Middle frontal gyrus (tissue), 1 donor: ENCODE data around the gene FLYWCH1.

Experiments
- DNase-seq: peaks from one replicate; pipeline ENCODE4 v3.0.0-alpha.2; 2015; ENCODE audit warnings: low spot score; ENCODE audit errors: extremely low spot score

FLYWCH1 gene

DNA sequence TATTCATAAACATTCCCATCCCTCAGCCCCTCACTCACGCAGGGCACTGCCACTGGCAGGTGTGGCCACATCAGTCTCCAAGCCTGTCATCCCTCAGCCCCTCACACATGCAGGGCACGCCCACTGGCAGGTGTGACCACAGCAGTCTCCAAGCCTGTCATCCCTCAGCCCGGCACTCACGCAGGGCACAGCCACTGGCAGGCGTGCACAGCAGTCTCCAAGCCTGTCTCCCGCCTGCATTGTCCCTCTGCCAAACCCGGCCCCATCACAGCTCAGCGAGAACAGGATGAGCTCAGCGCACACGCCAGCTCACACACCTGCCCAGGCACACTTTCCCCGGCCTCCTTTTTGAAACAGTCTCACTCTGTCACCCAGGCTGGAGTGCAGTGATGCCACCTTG, 40.9 kb downstream of the FLYWCH1 start:
- no peak for DNase-seq

DNA sequence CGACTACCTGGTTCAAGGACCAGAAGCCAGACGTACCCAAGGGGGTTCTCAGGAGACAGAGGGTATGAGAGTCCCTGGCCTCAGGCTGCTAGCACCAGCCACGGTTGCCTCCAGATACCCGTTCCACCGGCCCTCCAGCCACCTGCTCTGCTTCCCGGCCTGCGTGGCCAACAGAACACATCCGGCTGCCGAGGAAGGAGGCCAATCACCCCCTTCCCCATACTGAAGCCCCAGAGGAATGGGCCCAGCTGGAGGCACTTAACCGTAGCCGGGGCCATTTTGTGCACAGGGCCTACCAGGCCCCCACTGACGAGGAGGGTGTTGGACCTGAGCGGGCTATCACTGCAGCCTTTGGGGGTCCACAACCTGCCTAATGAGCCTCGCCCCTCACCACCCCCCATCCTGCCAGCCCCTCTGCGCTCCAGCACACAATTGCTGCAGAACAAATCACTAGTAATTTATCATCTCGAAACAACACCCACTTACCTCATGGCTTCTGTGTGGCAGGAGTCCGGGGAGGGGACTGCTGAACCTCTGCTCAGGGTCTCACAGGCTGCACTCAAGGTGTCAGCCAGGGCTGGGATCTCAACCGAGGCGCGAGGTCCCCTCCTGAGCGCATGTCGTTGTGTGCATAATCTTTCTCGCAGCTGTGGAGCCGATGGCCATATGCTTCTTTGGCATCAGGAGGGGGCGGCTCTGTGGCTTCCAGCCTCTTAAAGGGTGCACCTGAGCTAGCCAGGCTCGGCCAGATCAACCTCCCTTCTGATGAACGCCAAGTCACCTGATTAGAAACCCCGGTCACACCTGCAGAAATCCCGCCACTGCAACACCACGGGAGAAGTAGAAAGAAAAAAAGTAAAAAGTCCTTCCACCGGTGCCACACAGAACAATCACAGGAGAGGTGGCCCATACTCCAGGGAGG, 42.2 kb downstream of the FLYWCH1 start:
- no peak for DNase-seq

DNA sequence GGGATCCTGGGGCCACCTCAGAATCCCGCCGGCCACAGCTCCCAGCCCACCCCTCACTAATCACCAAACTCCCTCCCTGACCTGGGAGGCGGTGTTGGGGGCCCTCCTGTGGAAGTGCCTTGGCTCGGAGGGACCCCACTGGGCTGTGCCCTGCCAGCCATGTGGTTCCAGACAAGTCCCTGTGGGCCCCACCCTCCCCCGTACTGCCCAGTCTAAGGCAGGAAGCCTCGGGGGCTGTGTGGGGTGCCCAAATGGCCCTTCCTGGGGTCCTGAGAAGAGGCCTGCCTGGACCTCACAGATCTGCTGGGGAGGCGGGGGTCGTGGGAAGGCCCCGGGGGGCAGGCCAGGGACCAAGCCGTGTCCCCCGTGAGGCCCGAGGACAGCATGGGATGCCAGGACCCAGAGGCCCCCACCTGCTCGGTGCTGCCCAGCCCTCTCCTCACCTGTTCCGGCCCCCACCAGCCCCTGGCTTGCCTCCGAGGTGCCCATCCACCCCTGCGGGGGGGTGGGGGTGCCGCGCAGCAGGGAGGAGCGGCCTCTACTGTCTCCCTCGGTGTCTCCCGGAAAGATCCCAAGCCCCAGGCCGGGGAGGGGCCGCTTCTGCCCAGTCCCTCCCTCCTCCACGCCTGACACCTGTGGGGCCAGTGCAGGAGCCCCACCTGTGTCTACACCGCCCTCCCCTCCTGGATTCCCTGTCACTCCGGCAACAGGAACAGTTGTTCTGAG, 43.1 kb downstream of the FLYWCH1 start:
- no peak for DNase-seq

DNA sequence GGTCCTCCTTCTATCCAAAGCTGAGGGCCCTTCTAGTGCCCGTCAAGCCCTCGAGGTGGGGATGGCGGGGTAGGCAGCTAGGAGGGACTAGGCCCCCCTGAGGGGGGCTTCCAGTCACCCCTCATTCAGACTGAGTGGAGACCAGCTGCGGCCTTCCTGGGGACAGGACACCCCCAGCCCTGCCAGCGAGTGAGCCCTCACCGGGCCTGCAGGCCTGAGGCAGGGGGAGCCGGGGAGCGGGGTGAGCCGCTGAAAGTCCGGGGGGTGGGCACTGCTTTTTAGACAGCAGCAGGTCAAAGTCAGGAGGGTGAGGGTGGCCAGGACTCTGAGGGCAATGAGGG, 43.7 kb downstream of the FLYWCH1 start:
- no peak for DNase-seq

DNA sequence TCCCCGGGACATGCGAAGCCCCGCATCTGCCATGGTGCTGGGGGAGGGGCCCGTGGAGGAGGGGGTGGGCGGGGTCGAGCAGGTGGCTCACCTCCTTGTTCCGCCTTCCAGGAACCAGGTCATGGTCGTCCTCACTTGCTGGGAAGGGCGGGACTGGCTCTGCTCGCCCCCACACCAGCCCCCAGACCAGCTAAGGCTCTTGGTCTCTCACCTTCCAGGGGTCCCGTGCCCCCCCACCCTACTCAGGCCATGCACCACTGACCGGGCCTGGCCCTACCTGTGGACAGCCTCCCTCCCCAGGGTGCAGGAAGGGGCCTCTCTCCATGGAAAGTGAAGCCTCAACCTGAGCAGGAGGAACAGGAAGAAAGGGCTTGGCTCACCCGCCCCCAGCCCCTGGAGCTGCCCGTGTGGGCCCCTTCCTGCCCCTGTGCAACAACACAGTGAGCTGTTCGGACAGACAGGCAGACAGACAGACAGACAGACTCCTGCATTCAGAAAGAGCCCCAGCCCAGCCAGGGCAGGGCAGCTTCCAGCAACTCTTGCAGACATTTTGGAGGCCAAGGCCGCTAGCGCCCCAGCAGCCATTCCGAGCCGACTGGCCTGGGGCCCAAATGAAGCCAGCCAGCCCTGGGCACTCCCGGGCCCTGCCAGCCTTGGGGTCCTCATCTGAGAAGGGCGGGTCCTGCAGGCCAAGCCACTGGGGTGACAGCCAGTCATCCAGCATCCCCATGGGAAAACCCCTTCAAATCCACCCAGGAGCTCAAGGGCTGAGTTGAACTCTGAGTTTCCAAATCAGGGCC, 44.2 kb downstream of the FLYWCH1 start:
- DNase-seq: no peak

DNA sequence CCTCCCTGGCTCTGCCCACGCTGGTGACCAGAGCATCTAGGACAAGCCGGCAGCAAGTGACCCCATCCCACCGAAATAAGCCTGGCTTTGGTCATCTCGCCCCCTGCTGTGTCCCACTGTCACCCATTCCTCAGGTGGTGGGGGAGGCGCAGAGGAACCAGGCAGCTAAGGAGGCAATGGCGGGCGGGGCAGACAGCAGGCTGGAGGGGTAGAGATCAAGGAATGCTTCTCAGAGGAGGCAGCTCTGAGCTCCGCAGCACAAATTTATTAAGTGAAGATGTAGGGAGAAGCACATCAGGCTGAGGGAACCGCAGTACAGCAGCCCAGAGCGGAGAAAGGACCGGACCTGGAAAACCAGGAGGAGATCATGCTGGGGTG, 44.8 kb downstream of the FLYWCH1 start:
- DNase-seq: no peak

DNA sequence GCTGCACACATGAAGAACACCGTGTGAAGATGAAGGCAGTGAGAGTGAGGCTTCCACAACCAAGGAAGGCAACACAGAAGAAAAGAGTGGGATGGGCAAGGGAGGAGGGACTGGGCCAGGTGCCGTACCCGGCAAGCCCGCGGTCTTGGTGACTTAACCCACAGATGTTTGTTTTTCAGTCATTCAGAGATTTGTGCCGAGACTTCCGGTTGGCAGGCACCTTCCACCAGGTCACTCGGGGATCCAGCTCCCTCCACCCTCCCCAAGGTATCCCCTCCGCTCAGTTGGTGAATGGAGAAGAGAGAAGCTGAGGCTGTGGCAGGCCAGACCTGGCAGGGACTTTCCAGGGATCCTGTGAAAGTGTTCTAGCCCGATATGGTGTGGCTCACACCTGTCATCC, 47.5 kb downstream of the FLYWCH1 start:
- DNase-seq: no peak

DNA sequence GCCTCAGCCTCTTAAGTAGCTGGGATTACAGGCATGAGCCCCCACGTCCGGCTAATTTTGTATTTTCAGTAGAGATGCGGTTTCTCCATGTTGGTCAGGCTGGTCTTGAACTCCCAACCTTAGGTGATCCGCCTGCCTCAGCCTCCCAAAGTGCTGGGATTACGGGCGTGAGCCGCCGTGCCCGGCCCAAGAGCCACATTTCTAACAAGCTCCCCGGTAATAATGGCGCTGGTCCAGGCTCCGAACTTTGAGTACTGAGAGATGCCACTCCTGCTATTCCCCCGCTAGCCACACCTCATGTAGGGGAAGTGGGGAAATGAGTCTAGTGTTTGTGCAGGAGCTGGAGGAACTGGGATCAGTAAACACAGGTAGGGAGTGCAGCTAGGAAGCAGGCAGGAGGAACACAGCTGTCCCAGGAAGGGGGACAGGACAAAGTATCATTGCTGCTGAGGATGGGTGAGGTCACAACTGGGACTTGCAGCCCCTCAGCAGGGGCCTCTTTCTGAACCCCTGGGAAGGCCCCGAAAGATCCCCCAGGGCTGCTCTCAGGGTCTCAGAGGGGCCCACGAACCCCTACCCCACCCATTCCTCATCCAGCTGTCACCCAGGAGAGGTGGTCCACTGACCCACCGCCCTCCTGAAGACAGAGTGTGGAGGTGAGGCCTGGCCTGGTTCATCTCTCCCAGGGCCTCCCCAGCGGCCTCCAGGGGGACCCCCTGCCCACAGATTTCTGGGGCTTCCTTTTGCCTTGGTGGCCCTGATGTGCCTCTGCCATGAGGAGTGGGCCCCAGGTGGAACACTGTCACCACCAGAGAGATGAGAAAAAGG, 48.7 kb downstream of the FLYWCH1 start:
- DNase-seq: no peak

DNA sequence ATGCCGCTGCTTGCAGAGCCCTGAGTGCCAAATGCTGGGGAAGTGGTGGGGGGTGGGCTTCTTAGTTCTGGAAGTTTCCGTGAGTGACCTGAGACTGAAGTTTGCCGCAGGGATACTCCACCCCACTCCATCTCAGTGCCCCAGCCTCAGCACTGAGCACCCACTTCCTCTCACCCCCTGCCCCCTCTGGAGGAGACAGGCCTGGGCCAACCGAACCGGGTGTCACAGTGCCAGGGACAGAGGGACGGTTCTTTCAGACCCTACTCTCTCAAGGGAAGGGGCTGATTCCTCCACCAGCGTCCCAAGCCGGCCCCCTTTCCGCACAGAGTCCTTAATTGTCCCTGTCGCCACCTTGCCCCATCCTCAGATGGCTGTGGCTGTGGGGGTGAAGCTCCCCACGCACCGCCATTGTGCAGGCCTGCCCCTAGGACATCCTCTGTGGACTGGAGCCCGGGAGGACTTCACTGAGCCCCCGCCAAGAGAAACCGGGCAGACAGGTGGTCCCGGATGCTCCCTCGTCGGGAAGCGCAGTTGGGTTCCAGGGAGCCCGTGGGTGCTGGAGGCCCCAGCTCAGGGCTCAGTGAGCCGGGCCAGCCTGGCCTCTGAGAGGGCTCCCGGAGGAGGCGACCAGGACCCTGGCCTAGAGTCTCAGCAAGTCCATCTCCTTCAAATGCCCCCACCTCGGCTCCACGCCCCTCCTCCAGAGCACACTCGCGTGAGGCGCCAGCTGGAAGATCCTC, 50.8 kb downstream of the FLYWCH1 start:
- DNase-seq: no peak

DNA sequence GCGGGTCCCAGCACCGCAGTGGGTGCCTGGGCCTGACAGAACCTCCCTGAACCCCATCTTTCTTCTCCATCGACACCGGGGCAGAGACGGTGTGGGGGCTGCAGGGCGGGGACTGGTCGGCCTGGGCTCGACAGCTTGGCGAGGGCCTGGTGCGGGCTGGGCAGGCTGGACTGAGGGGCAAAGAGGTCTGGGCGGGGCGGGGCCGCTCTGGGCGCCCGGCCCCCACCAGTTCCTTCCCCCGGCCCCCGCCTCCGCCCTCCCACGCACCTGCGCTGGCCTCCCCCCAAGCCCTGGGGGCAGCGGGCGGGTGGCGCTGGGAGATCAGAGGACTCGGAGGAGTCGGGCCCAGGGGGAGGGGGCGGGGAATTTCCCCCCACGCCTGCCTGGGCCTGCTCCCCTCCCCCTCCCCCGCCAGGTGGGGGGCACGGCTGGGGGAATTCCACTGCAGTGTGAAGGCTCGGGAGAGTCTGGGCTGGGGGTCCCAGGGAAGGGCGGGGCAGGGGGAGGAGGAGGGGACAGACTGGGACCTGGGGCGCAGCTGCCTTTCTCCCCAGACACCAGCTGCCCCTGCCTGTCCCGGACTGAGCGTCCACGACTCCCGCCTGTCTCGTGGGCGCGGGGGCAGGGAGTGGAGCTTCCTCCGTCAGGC, 51.5 kb downstream of the FLYWCH1 start:
- DNase-seq: no peak

DNA sequence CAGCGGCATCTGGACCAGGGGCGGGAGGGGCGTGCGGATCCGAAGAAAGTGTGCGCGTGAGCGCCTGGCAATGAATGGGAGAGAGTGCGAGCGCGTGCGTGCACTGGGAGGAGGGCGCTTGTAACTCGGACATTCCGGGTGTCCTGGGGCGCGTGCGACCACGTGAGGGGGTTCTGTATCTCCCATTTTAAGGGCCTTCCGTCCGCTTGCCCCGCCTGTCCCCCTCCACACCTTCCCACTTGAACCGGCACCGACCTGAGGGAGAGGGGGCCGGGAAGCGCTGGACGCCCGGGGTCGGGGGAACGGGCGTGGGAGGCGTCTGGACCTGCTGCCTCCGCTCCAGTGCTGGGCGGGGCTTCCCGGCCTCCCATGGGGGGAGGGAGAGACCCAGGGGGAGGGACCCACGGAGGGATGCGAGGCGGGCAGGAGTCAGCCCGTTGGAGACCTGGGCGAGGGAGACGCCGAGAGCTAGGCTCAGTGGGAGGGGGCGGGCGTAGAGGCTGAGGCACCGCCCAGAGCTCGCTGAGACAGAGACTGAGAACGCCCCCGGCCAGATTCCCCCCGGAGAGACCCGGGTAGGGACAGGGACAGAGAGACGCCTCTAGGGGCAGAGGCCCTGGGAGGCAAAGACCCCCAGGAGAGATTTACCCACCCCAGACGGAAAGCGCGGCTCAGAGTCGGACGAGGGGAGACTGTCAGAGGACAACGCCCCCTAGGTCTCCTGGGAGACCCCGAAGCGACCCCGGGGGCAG, 52.2 kb downstream of the FLYWCH1 start, which contains the start of gene KREMEN2:
TSS of gene KREMEN2 (plus strand) at position 553 of the 752 bp plus-strand sequence. CDS start 246 bp downstream, outside the sequence.
- no peak for DNase-seq

DNA sequence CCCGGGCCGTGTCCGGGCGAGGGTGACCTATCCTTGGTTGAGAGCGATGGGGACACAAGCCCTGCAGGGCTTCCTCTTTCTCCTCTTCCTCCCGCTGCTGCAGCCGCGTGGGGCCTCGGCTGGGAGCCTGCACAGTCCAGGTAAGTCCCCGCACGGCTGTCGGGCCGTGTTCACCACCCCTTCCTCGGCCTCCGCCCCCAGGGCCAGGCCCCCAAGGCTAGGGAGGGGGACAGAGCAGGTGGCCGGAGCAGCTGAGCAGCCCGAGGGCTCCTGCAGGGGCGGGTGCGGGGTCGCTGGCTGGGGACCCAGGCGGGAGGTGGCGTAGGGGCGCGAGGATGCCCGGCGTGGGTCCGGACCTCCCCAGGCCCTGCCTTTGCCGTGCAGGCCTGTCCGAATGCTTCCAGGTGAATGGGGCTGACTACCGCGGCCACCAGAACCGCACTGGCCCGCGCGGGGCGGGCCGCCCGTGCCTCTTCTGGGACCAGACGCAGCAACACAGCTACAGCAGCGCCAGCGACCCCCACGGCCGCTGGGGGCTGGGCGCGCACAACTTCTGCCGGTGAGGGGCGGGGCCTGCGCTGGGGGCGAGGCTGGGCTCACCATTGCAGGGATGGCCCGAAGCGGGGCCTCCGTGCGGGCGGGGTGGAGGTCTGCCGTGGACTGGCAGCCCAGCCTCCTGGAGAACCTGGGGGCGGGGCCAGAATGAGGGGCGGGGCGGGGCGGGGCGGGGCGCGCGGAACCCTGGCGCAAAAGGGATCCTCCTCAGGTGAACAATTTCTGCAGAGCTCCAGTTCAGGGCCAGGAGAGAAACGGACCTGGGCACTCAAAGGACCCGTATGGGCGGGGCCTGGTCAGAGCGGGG, 53.0 kb downstream of the FLYWCH1 start:
- DNase-seq: no peak

DNA sequence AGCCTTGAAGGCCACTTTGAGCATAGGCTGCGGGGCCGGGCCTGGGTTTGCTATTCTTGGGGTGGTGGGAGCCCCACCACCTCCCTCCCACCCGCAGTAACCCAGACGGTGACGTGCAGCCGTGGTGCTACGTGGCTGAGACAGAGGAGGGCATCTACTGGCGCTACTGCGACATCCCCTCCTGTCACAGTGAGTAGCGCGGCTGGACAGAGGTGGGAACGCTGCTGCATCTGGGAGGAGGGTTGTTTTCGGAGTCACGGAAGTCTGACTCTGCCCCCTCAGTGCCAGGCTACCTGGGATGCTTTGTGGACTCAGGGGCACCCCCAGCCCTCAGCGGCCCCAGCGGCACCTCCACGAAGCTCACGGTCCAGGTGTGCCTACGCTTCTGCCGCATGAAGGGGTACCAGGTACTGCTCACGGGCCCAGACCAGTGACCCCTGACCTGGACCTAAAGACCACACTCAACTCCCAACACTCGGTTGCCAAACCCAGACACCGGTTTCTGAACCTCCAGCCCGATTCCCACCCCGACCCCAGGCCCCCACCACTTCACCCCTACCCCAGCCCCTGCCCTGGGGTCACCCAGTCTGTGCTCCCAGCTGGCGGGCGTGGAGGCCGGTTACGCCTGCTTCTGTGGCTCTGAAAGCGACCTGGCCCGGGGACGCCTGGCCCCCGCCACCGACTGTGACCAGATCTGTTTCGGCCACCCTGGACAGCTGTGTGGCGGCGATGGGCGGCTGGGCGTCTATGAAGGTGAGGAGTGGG, 54.5 kb downstream of the FLYWCH1 start:
- DNase-seq: no peak

DNA sequence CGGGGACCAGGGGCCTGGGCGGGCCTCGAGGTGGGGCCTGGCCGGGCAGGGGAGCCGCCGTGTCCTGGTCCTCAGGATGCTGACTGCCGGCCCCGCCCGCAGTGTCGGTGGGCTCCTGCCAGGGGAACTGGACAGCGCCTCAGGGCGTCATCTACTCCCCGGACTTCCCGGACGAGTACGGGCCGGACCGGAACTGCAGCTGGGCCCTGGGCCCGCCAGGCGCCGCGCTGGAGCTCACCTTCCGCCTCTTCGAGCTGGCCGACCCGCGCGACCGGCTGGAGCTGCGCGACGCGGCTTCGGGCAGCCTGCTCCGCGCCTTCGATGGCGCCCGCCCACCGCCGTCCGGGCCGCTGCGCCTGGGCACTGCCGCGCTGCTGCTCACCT, 55.1 kb downstream of the FLYWCH1 start:
- DNase-seq: no peak

DNA sequence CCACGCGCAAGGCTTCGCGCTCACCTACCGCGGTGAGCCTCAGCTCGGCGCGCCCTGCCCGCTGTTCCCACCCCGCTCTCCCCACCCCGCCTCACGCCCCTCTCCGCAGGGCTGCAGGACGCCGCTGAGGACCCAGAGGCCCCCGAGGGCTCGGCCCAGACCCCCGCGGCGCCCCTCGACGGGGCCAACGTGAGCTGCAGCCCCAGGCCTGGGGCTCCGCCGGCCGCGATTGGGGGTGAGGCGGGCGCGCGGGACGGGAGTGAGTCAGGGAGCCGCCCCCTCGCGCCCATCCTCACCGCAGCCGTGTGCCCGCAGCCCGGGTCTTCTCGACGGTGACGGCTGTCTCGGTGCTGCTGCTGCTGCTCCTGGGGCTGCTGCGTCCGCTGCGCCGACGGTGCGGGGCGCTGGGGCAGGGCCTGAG, 55.5 kb downstream of the FLYWCH1 start:
- DNase-seq: no peak

DNA sequence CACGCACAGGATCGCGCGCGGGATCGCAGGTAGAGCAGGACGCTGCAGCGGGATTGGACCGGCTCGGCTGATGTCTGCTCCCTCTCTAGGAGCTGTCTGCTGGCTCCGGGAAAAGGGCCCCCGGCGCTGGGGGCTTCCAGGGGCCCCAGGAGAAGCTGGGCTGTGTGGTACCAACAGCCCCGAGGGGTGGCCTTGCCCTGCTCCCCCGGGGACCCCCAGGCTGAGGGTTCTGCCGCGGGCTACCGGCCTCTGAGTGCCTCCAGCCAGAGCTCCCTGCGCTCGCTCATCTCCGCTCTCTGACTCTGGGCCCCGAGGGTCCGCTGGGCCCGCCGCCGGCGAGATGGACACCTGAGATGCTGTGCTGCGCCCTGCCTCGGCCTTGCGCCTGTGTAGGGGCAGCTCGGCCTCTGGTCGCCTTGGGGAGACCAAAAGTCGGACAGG, 56.0 kb downstream of the FLYWCH1 start:
- no peak for DNase-seq

DNA sequence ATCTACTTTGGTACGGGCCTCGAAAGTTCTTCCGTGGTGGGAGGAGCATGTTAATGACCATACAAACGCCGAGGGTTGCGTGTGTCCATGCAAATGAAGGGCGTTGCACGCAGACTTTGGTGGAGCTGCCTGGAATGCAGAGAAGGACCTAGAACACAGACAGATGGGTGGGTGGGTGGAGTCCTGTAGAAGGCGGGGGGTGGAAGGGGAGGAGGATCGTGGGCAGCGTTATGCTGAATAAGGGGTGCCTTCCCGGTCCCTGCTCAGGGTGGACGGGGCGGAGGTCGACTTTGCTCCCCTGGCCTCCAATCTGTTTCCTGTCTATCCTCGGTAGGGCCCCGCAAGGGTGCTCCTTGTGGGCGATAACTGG, 56.6 kb downstream of the FLYWCH1 start:
- DNase-seq: no peak
